K562 (cell line): Measurements from ENCODE around the gene ZNF429. TPM values are rescaled to one million over a fixed set of nuclear protein-coding genes. Genes with fewer than 3 reads are reported as not detected.

Experiments used
- BRCA1 ChIP-seq, 2 experiments: fragments of 450-650 bp in 1 of 2; sonication (generic) in 1 of 2; formaldehyde crosslinking in 1 of 2; IDR thresholded peaks; 2 replicates each; pipeline versions ENCODE4 v1.5.0 to v1.6.1; 2017 to 2020; ENCODE audit warnings: mild to moderate bottlenecking in 1 of 2, missing genetic modification reagents in 1 of 2
- CCAR2 ChIP-seq: fragments of 200-400 bp; formaldehyde crosslinking; IDR thresholded peaks from 2 replicates; pipeline ENCODE4 v1.6.1; 2017; ENCODE audit warnings: mild to moderate bottlenecking, low read depth, low read length
- ESRRB ChIP-seq: fragments of 250-450 bp; sonication (Bioruptor Pico); IDR thresholded peaks from 2 replicates; pipeline ENCODE4 v1.5.0; 2020; ENCODE audit warnings: mild to moderate bottlenecking, moderate library complexity, borderline replicate concordance
- HINFP ChIP-seq: fragments of 450-650 bp; conservative IDR thresholded peaks from 2 replicates; pipeline ENCODE4 v1.6.1; 2016; ENCODE audit warnings: missing genetic modification characterization, low read depth, mild to moderate bottlenecking, control low read depth, missing compliant biosample characterization
- KLF6 ChIP-seq: fragments of 250-450 bp; sonication (Bioruptor Pico); IDR thresholded peaks from 2 replicates; pipeline ENCODE4 v1.4.0; 2020; ENCODE audit warnings: mild to moderate bottlenecking, moderate library complexity, borderline replicate concordance
- MAFF ChIP-seq: IDR thresholded peaks from 2 replicates; pipeline ENCODE4 v1.6.1; 2012; ENCODE audit warnings: low read length, improper control_type of control experiment
- WHSC1 ChIP-seq: IDR thresholded peaks from one replicate; pipeline ENCODE4 v1.6.1; 2012; ENCODE audit warnings: low read length, control low read depth, inconsistent platforms
- ZNF134 ChIP-seq: fragments of 250-450 bp; sonication (Bioruptor Pico); conservative IDR thresholded peaks from 2 replicates; pipeline ENCODE4 v1.4.0; 2020
- ZNF165 ChIP-seq: fragments of 250-450 bp; sonication (Bioruptor Pico); IDR thresholded peaks from 2 replicates; pipeline ENCODE4 v1.4.0; 2020; ENCODE audit warnings: borderline replicate concordance
- ZNF589 ChIP-seq: fragments of 200-800 bp; sonication (Bioruptor generic); IDR thresholded peaks from 2 replicates; pipeline ENCODE4 v1.6.1; 2016; ENCODE audit warnings: low read depth, missing genetic modification characterization, missing compliant biosample characterization
- ZNF740 ChIP-seq, 3 experiments: fragments of 200-800 bp in 1 of 3; sonication (Bioruptor generic) in 1 of 3; sonication (generic) in 1 of 3; formaldehyde crosslinking in 1 of 3; IDR thresholded peaks; 2 replicates each; pipeline versions ENCODE4 v1.6.1 to v1.8.0; 2016 to 2022; ENCODE audit warnings: mild to moderate bottlenecking in 2 of 3, missing compliant biosample characterization in 2 of 3, missing genetic modification characterization in 2 of 3, missing genetic modification reagents in 1 of 3
- polyA plus RNA-seq, 8 experiments: library from polyadenylated mRNA; depleted of rRNA in 4 of 8; stranded (reverse) in 5 of 8; unstranded in 3 of 8; fragments of >200 nt; fragmentation: Nextera tagmentation in 2 of 8; fragmentation: Illumina TruSeq in 1 of 8; extraction: Ambion mirVana in 2 of 8; extraction: Trizol in 1 of 8; gene quantifications; 2 replicates each; pipeline versions ENCODE4 v1.2.1 to v1.2.3, GENCODE V29; 2011 to 2014; ENCODE audit warnings: inconsistent platforms in 1 of 8, missing spikeins in 1 of 8
- total RNA-seq, 7 experiments: library from RNA; depleted of rRNA in 6 of 7; stranded (reverse); fragments of >200 nt in 6 of 7; fragmentation: Illumina TruSeq in 2 of 7; extraction: Trizol in 2 of 7; gene quantifications; 2 replicates each; pipeline versions ENCODE4 v1.2.1 to v1.2.3, GENCODE V29; 2011 to 2021; ENCODE audit warnings: low replicate concordance in 1 of 7

The ZNF429 gene
- total and polyA plus RNA-seq, 9 of the 15 experiments (the other 6 are each of a cell fraction or from before 2014, with no cell fraction given), result 11.4 to 24.5 (median 16.3) TPM

GRCh38 chr19:21593502-21593901 lies 88.1 kb downstream of the ZNF429 start (continued):
- no peak for TF ChIP-seq ZNF740 (CRISPR knock-in tag; IDR thresholded peaks at IDR 0.05)
- TF ChIP-seq ZNF740 (tag; IDR thresholded peaks at IDR 0.05), result peak in 1 of 2 experiments; percentile 6; a peak in 1 of 4 replicates
- TF ChIP-seq BRCA1 (IDR thresholded peaks at IDR 0.05), result no peak
- no peak for TF ChIP-seq BRCA1 (CRISPR knock-in tag; IDR thresholded peaks at IDR 0.05)
- no peak for TF ChIP-seq CCAR2
- TF ChIP-seq ZNF589, result peak; percentile 34; the same call in 1 of the 2 replicates
- TF ChIP-seq WHSC1, result no peak
- no peak for TF ChIP-seq MAFF
- peak; percentile 32; the same call in 1 of the 2 replicates for TF ChIP-seq KLF6 (CRISPR knock-in tag)
- no peak for TF ChIP-seq ESRRB (CRISPR knock-in tag)
- no peak for TF ChIP-seq ZNF134
- 0 out of 2 replicates have a peak, but pooled peaks have one; percentile 17 for TF ChIP-seq HINFP (tag)
- TF ChIP-seq ZNF165 (CRISPR knock-in tag), result no peak
